HG03442 (cell line): ENCODE results near the gene CCL20.

Experiments
- ATAC-seq: cut with Tn5 transposase; IDR thresholded peaks from one replicate; pipeline ENCODE4 v1.9.1; 2021; ENCODE audit warnings: mild to moderate bottlenecking, moderate library complexity; ENCODE audit not compliant: unreplicated experiment

CCL20 gene

GRCh38 chr2:227799202-227799601, 14.4 kb upstream of the CCL20 start:
- no peak for ATAC-seq

- no peak for ATAC-seq
Observed at GRCh38 chr2:227802882-227803281, 10.8 kb upstream of the CCL20 start.

GRCh38 chr2:227804975-227805374, 8.7 kb upstream of the CCL20 start:
- ATAC-seq = no peak

- peak; percentile 47 for ATAC-seq
Observed at GRCh38 chr2:227805578-227805977, 8.1 kb upstream of the CCL20 start.

- no peak for ATAC-seq
Observed at GRCh38 chr2:227808936-227809335, 4.7 kb upstream of the CCL20 start.

GRCh38 chr2:227812001-227812400, 1.6 kb upstream of the CCL20 start:
- ATAC-seq = no peak

GRCh38 chr2:227813229-227813561, 447 bp upstream of the CCL20 start:
- no peak for ATAC-seq

- ATAC-seq = no peak
Observed at GRCh38 chr2:227815066-227815465, 1.4 kb downstream of the CCL20 start.

GRCh38 chr2:227816507-227817294, 3.1 kb downstream of the CCL20 start:
- ATAC-seq = no peak

GRCh38 chr2:227817336-227817735, 3.7 kb downstream of the CCL20 start:
- ATAC-seq = no peak

GRCh38 chr2:227817850-227818674, 4.4 kb downstream of the CCL20 start:
- ATAC-seq = peak; percentile 62

- no peak for ATAC-seq
Observed at GRCh38 chr2:227818675-227819397, 5.2 kb downstream of the CCL20 start.

- no peak for ATAC-seq
Observed at GRCh38 chr2:227819398-227819697, 5.7 kb downstream of the CCL20 start.

- no peak for ATAC-seq
Observed at GRCh38 chr2:227821043-227821942, 7.7 kb downstream of the CCL20 start.

GRCh38 chr2:227822416-227823003, 8.9 kb downstream of the CCL20 start:
- ATAC-seq = no peak

- no peak for ATAC-seq
Observed at GRCh38 chr2:227823922-227824321, 10.3 kb downstream of the CCL20 start.

- no peak for ATAC-seq
Observed at GRCh38 chr2:227824711-227825110, 11.1 kb downstream of the CCL20 start.

GRCh38 chr2:227826019-227826521, 12.4 kb downstream of the CCL20 start:
- ATAC-seq = no peak

GRCh38 chr2:227826563-227826962, 12.9 kb downstream of the CCL20 start:
- ATAC-seq = no peak

- ATAC-seq = no peak
Observed at GRCh38 chr2:227827143-227827542, 13.5 kb downstream of the CCL20 start.
